GM12872 (cell line): Measurements from ENCODE around the gene LPAR6.

Experiments
- CTCF ChIP-seq: IDR thresholded peaks from 3 replicates; pipeline ENCODE4 v1.5.1; 2011; ENCODE audit warnings: low read depth, mild to moderate bottlenecking, low read length, moderate library complexity; ENCODE audit not compliant: insufficient read depth

LPAR6 gene

GRCh38 chr13:48429036-48429435, 16.1 kb upstream of the LPAR6 start:
- TF ChIP-seq CTCF: no peak

- TF ChIP-seq CTCF: no peak
These were observed 13.1 kb upstream of the LPAR6 start for GRCh38 chr13:48426052-48426451.

- TF ChIP-seq CTCF: no peak
These were observed 11.3 kb upstream of the LPAR6 start for GRCh38 chr13:48424212-48424611.

- no peak for TF ChIP-seq CTCF
These were observed 2.6 kb upstream of the LPAR6 start for GRCh38 chr13:48415516-48415915.

- TF ChIP-seq CTCF: no peak
These were observed 1.6 kb upstream of the LPAR6 start for GRCh38 chr13:48414501-48414900.

- TF ChIP-seq CTCF: no peak
These were observed 927 bp downstream of the LPAR6 start for GRCh38 chr13:48411841-48412531.

GRCh38 chr13:48411147-48411794, 1.6 kb downstream of the LPAR6 start:
- no peak for TF ChIP-seq CTCF
